GM21576 (cell line): ENCODE results near the gene UIMC1.
A peak's percentile ranks its signal among the peaks of the same experiment; 100 is the strongest.
"Not testable (repeated sequence)": the region's sequence is repeated elsewhere in the genome, so short reads cannot be mapped to it uniquely, and the experiment has no call there.

ENCODE experiments used
- ATAC-seq: cut with Tn5 transposase; IDR thresholded peaks from one replicate; pipeline ENCODE4 v1.9.1; 2021; ENCODE audit warnings: mild to moderate bottlenecking, moderate library complexity; ENCODE audit not compliant: unreplicated experiment

Gene UIMC1

GRCh38 chr5:177006265-177006972 lies at the start of gene UIMC1:
Gene UIMC1 (minus strand): TSS chr5:177006779. CDS start chr5:176982615, 24,164 bp downstream.
- ATAC-seq: peak; percentile 65

GRCh38 chr5:177049285-177049684 lies 42.7 kb upstream of the UIMC1 start:
- ATAC-seq: no peak

- ATAC-seq: not testable (repeated sequence)
Measured at GRCh38 chr5:177048531-177048930, 42.0 kb upstream of the UIMC1 start.

GRCh38 chr5:177045631-177046030 lies 39.1 kb upstream of the UIMC1 start:
- no peak for ATAC-seq

- ATAC-seq: no peak
Measured at GRCh38 chr5:177044641-177045040, 38.1 kb upstream of the UIMC1 start.

- ATAC-seq: no peak
Measured at GRCh38 chr5:177043958-177044357, 37.4 kb upstream of the UIMC1 start.

- no peak for ATAC-seq
Measured at GRCh38 chr5:177043114-177043513, 36.5 kb upstream of the UIMC1 start.

GRCh38 chr5:177041936-177042335 lies 35.4 kb upstream of the UIMC1 start:
- ATAC-seq: no peak

GRCh38 chr5:177040814-177041420 lies 34.3 kb upstream of the UIMC1 start:
- ATAC-seq: no peak

GRCh38 chr5:177036921-177037320 lies 30.3 kb upstream of the UIMC1 start:
- ATAC-seq: no peak

GRCh38 chr5:177036443-177036842 lies 29.9 kb upstream of the UIMC1 start:
- ATAC-seq: no peak

- ATAC-seq: no peak
Measured at GRCh38 chr5:177035976-177036375, 29.4 kb upstream of the UIMC1 start.

- ATAC-seq: no peak
Measured at GRCh38 chr5:177029498-177029897, 22.9 kb upstream of the UIMC1 start.

GRCh38 chr5:177027665-177028064 lies 21.1 kb upstream of the UIMC1 start:
- ATAC-seq: no peak

- no peak for ATAC-seq
Measured at GRCh38 chr5:177025101-177025601, 18.6 kb upstream of the UIMC1 start.

GRCh38 chr5:177024559-177024958 lies 18.0 kb upstream of the UIMC1 start:
- ATAC-seq: no peak

- ATAC-seq: no peak
Measured at GRCh38 chr5:177023303-177023664, 16.7 kb upstream of the UIMC1 start.

- peak; percentile 82 for ATAC-seq
Measured at GRCh38 chr5:177022386-177023302, 16.1 kb upstream of the UIMC1 start, which contains the start of gene ZNF346. Gene ZNF346 (plus strand): TSS chr5:177022696. CDS start chr5:177022739, 43 bp downstream.

- no peak for ATAC-seq
Measured at GRCh38 chr5:177020033-177020432, 13.5 kb upstream of the UIMC1 start.

- no peak for ATAC-seq
Measured at GRCh38 chr5:177018341-177018740, 11.8 kb upstream of the UIMC1 start.

- no peak for ATAC-seq
Measured at GRCh38 chr5:177015156-177015555, 8.6 kb upstream of the UIMC1 start.
